SK-N-MC (cell line): Measurements from ENCODE around the gene RPS4Y2.

Experiments used
- EZH2 ChIP-seq: fragments of 200-600 bp; sonication (generic); IDR thresholded peaks from one replicate; pipeline ENCODE4 v1.6.1; 2017; ENCODE audit warnings: antibody characterized with exemption
- POLR2AphosphoS5 ChIP-seq: IDR thresholded peaks from 2 replicates; pipeline ENCODE4 v1.6.1; 2012; ENCODE audit warnings: mild to moderate bottlenecking, low read depth, low read length, borderline replicate concordance

DNA sequence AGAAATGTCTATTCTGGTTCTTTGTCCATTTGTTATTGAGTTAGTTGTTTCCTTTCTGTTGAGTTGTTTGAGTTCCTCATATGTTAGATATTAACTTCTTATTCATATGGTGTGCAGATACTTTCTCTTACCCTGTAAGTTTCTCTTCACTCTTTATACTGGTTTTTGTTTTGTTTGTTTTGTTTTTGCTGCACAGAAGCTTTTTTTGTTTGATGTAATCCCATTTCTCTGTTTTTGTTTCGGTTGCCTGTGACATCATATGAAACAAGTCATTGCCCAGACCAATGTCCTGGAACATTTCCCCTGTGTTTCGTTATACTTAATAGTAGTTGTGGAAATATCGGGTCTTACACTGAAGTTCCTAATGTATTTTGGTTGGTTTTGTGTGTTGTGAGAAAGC, 31.2 kb downstream of the RPS4Y2 start:
- TF ChIP-seq EZH2 = no peak
- no peak for TF ChIP-seq POLR2AphosphoS5
